ENCODE data around the gene LIMS2. TPM values are rescaled to one million over a fixed set of nuclear protein-coding genes. Genes with fewer than 3 reads are reported as not detected.

LIMS2 gene
- total and polyA plus RNA-seq, 2 of the 8 experiments (the other 6 are each of a cell fraction or from before 2014, with no cell fraction given) = 3.3 to 4.8 TPM

- Histone ChIP-seq H2BK15ac (ENCODE audit: low read length) (0 out of 2 replicates have a peak overlapping the region, but pooled peaks have one; percentile 14), H3K27me3 (replicated peaks in 1 of 4; ENCODE audit: control insufficient read depth in 3 of 4, extremely low read depth in 1 of 4, insufficient read depth in 3 of 4, low read length in 3 of 4) (peaks cover 9 to 33% (median 24%) of the 10 kb centered on the region in 4 experiments), H3K79me2 (ENCODE audit: control insufficient read depth in 1 of 2, insufficient read depth in 2 of 2, low read length in 2 of 2) (no peaks in the 10 kb centered on the region), H2BK12ac (ENCODE audit: low read depth, low read length) (no peak overlapping the region), H3K79me1 (ENCODE audit: low read depth, low read length) (no peaks in the 10 kb centered on the region), H2BK5ac (ENCODE audit: low read depth, low read length) (no peak overlapping the region), H3K18ac (ENCODE audit: extremely low read depth, low read length) (no peak overlapping the region), H3K4me1 (replicated peaks in 1 of 4; ENCODE audit: control insufficient read depth in 3 of 4, insufficient read depth in 4 of 4, low read length in 3 of 4) (peaks cover 0 to 3% (median 0%) of the 10 kb centered on the region in 4 experiments; a peak in 3 of 7 replicates), H3K27ac (ENCODE audit: low read depth, low read length) (no peak overlapping the region), H4K8ac (ENCODE audit: extremely low read depth, insufficient read depth, low read length) (no peak overlapping the region), H3K23ac (ENCODE audit: insufficient read length) (no peak overlapping the region), H2AK5ac (ENCODE audit: low read depth, low read length) (no peak overlapping the region), H2BK120ac (replicated peaks; ENCODE audit: low read depth, low read length) (no peak overlapping the region), H3K4me3 (ENCODE audit: extremely low read depth in 1 of 4, insufficient read depth in 2 of 4, low read depth in 3 of 4, low read length in 4 of 4) (no peak overlapping the region), H3K56ac (replicated peaks; ENCODE audit: insufficient read length, low read depth, low read length) (no peak overlapping the region), H4K91ac (replicated peaks; ENCODE audit: insufficient read length, low read length) (no peak overlapping the region), H4K20me1 (replicated peaks in 1 of 2; ENCODE audit: control insufficient read depth in 1 of 2, insufficient read depth in 2 of 2, low read length in 2 of 2) (no peaks in the 10 kb centered on the region), H4K5ac (ENCODE audit: insufficient read length, low read depth, low read length) (no peak overlapping the region), H3K23me2 (ENCODE audit: low read depth, low read length) (peaks cover 3% of the 10 kb centered on the region; the same call in 1 of the 2 replicates), H2AFZ (ENCODE audit: low read length) (no peak overlapping the region), H3K4me2 (ENCODE audit: insufficient read depth in 1 of 2, low read depth in 2 of 2, low read length in 2 of 2) (no peak overlapping the region; a peak in 1 of 4 replicates), H3K14ac (ENCODE audit: insufficient read length) (no peak overlapping the region), H3K4ac (replicated peaks; ENCODE audit: insufficient read length, low read depth, low read length) (no peak overlapping the region), H3K9me3 (ENCODE audit: insufficient read depth in 2 of 2, low read depth in 1 of 2, low read length in 1 of 2) (no peaks in the 10 kb centered on the region), H3K36me3 (ENCODE audit: control insufficient read depth in 2 of 4, insufficient read depth in 4 of 4, low read length in 3 of 4) (no peaks in the 10 kb centered on the region), H3K9ac (replicated peaks in 1 of 4; ENCODE audit: extremely low read depth in 1 of 4, low read depth in 3 of 4, low read length in 3 of 4) (no peak overlapping the region), H2BK20ac (ENCODE audit: low read length) (no peak overlapping the region)
- ChIA-PET POLR2A (ENCODE audit: partially characterized antibody) (interaction anchor here (3.8 kb wide), 1 partner anchor 10 kb away, joined by 21 read pairs; the partner anchor contains the start of gene LIMS2), CTCF (ENCODE audit: partially characterized antibody) (interaction anchor here (1.3 to 2.6 kb wide), 4 partner anchors 11 to 74 kb away, joined by 3 to 11 read pairs (median 6); no protein-coding TSS in a partner anchor)
- DNase-seq (ENCODE audit: low read depth in 1 of 2, low spot score in 2 of 2) (no peak), FAIRE-seq (no peak)
- TF ChIP-seq ZNF274 (IDR thresholded peaks at IDR 0.05; ENCODE audit: borderline replicate concordance, extremely low read depth, low read length) = no peak
- TF ChIP-seq GABPA (IDR thresholded peaks at IDR 0.05; ENCODE audit: borderline replicate concordance, insufficient read depth, low read length) = no peak
- no peak for TF ChIP-seq ASH2L (IDR thresholded peaks at IDR 0.05; ENCODE audit: low read length)
- no peak for TF ChIP-seq EGR1 (IDR thresholded peaks at IDR 0.05; ENCODE audit: borderline replicate concordance, low read depth, low read length)
- no peak for TF ChIP-seq YY1 (IDR thresholded peaks at IDR 0.05; ENCODE audit: low read depth, low read length)
- TF ChIP-seq, protein P1, sequence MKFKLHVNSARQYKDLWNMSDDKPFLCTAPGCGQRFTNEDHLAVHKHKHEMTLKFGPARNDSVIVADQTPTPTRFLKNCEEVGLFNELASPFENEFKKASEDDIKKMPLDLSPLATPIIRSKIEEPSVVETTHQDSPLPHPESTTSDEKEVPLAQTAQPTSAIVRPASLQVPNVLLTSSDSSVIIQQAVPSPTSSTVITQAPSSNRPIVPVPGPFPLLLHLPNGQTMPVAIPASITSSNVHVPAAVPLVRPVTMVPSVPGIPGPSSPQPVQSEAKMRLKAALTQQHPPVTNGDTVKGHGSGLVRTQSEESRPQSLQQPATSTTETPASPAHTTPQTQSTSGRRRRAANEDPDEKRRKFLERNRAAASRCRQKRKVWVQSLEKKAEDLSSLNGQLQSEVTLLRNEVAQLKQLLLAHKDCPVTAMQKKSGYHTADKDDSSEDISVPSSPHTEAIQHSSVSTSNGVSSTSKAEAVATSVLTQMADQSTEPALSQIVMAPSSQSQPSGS (IDR thresholded peaks at IDR 0.05; ENCODE audit: low read length) = no peak
- no peak for TF ChIP-seq POU5F1 (IDR thresholded peaks at IDR 0.05; ENCODE audit: low read depth, low read length)
- no peak for TF ChIP-seq PHF8 (conservative IDR thresholded peaks at IDR 0.05; ENCODE audit: low read depth, low read length)
- TF ChIP-seq TAF1 (IDR thresholded peaks at IDR 0.05; ENCODE audit: low read depth, low read length) = no peak
- TF ChIP-seq NANOG (IDR thresholded peaks at IDR 0.05; ENCODE audit: insufficient read depth, low read depth, low read length, poor library complexity, severe bottlenecking) = no peak
- TF ChIP-seq KDM5A (IDR thresholded peaks at IDR 0.05; ENCODE audit: low read length) = no peak
- no peak for TF ChIP-seq POLR2AphosphoS5 (IDR thresholded peaks at IDR 0.05; ENCODE audit: low read depth, low read length)
- WGBS, 2 experiments (ENCODE audit: extremely low coverage in 1 of 2, insufficient coverage in 1 of 2, insufficient read length in 1 of 2, insufficient replicate concordance in 2 of 2, low coverage in 1 of 2, low lambda C conversion rate in 2 of 2, missing lambda C conversion rate in 1 of 2) = 93% methylated on average over 8 of the region's 8 CpGs; no CpG with 5 or more reads in 1 of the 2 experiments
These were observed 9.9 kb downstream of the LIMS2 start for GRCh38 chr2:127665267-127665893.
